IPS-NIHi11 (cell line): Measurements from ENCODE around the gene PDGFD.
A peak's percentile ranks its signal among the peaks of the same experiment; 100 is the strongest.

ENCODE experiments used
- DNase-seq: peaks from one replicate; pipeline ENCODE4 v3.0.0; 2012; ENCODE audit warnings: mixed read lengths, low spot score

Gene PDGFD

GRCh38 chr11:104000798-104001197 lies 163.1 kb downstream of the PDGFD start:
- DNase-seq, result no peak

GRCh38 chr11:103998826-103999508 lies 165.0 kb downstream of the PDGFD start:
- no peak for DNase-seq

DNA sequence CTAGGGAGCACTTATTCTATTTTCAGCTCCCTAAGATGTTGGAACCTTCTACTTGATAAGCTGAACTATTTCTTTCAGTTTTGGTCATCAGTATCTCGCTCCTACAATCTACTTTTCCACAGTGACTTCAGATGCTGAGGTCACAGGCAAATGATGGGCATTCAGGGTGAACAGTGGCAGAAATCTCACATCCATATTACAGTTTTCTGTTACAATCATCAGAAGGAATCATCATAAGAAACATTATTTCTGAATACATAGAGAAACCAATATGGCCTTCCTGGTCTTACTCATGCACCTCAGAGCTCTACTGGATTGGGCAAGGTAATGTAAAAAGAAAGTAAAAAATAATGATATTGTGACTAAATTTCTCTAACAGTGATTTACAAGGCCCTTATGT lies 166.9 kb downstream of the PDGFD start:
- DNase-seq, result no peak

DNA sequence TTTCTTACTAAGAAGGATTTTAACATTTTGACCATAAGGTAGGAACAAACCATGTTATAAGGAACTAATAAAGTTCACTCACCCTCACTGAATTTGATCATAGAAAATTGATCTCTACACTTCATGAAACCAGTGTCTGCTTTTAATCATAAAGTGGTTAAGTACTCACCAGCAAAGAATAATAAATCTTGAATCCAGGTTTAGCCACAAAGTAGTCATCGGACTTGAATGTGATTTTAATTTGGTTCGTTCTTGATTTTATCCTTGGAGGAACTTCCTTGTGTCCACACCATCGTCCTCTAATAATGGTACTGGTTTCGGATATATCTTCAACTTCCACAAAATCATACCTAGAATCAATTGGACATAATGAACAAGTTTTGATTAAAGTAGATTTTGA lies 168.1 kb downstream of the PDGFD start:
- DNase-seq, result no peak

DNA sequence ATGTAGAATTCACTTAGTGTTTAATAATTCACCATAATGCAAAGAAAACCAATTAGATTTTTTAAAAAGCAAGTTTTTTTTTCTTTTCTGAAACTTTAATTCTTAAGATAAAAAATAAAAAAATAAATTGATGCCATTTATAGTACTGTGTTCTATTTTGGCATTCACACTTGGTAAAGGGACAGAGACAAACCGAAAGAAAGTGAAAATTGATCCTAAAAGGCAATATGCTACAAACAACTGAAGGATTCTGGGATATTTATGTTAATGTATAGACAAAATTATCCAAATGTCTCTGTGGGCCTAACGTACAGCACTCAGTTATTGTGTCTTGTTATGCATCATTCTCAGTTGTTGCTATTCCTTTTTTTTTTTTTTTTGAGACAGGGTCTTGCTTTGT lies 169.4 kb downstream of the PDGFD start:
- no peak for DNase-seq

DNA sequence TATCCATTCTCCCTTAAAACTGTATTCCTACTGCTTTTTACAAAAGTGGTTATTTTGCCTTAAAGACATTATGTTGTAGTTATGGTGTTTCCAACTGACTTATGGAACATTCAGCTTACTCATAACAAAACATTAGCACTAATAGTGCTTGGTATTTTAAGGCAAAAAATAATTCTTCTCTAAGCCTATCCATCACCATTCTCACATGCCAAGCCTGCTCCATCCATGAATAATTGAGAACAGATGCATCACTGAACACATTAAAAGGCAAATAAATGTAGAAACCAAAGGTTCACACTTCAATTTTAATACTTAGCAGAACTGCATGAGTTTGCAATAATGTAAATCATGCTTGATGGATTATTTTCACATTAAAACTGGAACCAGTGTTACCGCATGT lies 169.9 kb downstream of the PDGFD start:
- DNase-seq, result no peak

- no peak for DNase-seq
These were observed 170.4 kb downstream of the PDGFD start for GRCh38 chr11:103993507-103993906.

DNA sequence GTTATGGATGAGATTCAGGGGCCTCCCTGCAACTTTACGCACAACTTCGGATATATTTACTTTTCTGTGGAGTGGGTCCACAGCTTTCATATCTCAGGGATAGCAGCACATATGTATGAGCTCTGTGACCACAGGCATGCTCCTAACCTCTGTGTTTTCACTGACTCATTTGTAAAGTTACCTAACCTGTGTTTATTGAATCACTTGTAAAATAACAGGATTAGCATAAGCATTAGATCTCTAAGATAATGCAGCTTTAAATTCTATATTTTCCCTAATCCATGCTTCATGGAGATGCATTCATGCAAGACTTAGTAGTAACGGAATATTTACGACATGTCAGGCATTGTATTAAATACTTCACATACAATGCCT lies 175.4 kb downstream of the PDGFD start:
- no peak for DNase-seq

DNA sequence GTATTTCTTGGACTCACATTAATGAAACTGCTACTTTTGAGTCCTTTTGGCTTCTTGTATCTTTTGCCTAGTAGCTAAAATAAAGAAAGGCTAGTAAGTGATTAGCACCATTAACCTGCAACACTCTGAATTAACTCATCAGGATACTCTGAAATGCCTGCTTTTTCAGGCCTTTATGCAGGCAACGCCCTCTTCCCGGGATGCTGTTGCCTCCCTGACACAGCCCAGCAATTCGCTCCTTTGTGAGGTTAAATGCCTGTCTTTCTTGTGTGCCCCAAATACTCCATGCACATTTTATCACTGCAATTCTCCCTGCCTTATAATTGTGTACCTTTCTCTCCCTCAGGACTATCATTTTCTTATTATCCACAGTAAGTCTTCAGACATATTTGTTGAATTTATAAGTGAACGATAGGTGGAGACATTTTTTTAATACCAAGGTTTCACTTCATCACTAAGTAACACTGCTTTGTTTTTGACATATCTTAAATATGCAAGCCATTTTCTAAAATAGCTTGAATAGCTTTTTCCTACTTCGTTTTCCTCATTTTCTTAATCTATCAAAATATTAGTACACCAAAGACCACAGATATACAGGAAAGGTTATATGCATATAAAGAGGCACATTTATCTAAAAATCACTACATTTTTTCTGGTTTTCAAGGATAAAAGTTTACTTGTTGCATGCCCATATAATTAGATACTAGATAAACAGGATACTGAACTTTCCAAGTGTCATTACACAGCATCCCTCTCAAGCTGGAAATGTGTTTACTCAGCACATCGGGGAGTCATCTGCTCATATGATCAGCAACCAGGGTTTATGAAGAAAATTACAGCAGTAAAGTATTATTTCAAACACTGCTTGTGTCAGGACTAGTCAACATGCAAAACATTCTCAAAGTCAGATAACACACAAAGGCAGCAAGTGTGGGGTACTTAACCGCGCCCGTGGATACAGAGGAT lies 176.0 kb downstream of the PDGFD start:
- DNase-seq, result peak; percentile 19

DNA sequence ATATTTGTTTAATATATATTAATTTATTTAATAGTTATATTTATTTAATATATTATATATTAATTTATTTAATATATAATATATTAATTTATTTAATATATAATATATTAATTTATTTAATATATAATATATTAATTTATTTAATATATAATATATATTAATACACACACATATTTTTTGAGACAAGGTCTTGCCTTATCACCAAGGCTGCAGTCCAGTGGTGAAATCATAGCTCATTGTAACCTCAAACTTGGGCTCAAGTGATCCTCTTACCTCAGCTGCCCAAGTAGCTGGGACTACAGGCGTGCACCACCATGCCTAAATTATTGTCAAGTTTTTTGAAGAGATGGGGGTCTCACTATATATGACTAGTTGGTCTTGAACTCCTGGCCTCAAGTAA lies 178.9 kb downstream of the PDGFD start:
- DNase-seq, result no peak

- DNase-seq, result no peak
These were observed 183.8 kb downstream of the PDGFD start for GRCh38 chr11:103980108-103980507.

DNA sequence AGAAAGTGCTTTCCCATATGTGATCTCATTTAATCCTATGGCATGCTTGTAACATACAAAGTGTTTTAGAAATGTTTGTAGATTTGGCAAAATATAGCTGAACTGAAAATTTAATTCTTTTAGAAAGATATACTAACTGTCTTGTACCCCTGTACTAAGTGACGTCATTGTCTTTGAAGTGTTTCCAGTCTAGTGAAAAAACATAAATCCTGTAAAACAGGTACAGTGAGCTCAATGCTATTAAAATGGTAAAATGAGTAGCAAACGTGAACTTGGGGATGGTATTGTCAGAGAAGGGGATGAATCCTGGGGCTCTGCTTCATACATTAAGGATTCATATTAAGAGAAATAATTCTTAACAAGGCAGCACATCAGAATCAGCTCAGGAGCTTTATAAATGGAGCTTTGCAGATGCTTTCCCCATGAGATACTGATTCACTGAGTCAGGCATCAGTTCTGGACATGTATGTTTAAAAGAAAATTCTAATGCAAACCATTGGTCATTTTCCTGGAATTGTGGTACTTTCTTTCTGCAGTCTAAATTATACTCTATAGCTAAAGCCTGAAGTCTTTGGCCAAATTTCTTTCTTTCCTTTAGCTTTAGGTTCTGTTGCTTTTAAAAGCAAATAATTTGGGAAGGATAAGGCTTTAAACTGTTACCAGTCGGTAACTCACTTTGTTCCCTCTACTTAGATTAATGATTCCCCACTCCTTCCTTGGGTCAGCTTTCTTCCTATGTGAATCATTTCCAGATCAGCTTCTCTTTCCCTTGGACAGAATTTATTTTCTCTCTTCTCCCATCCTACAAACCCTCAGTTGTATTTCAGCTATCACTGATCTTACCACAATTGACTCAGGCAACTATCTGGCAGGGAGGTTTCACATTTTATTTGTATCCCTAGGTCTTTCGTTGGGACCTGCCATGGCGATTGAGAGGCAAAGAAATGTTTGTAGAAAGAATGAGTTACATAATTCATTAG lies 185.0 kb downstream of the PDGFD start:
- no peak for DNase-seq

GRCh38 chr11:103972013-103972412 lies 191.9 kb downstream of the PDGFD start:
- no peak for DNase-seq

- no peak for DNase-seq
These were observed 193.2 kb downstream of the PDGFD start for GRCh38 chr11:103970701-103971249.

GRCh38 chr11:103968685-103969084 lies 195.3 kb downstream of the PDGFD start:
- DNase-seq, result no peak

GRCh38 chr11:103967985-103968384 lies 196.0 kb downstream of the PDGFD start:
- DNase-seq, result no peak

GRCh38 chr11:103964390-103964789 lies 199.6 kb downstream of the PDGFD start:
- no peak for DNase-seq

DNA sequence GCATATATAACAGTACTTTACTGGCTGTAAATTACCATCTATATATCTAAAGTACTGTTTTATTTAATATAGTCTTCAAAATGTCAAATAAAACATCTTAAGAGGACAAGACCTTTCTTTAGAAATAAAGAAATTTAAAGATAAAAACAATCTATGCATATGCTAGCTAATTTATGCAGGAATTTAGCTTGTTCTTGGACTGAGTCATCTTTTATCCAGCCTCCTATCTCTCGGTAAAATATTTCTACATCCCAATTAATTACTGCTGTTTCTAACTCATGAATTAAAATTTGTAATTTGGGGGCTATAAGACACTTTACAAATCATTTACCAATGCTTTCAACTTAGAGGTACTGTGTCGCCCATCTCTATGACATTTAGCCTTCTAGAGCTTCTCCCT lies 200.3 kb downstream of the PDGFD start:
- DNase-seq, result no peak

DNA sequence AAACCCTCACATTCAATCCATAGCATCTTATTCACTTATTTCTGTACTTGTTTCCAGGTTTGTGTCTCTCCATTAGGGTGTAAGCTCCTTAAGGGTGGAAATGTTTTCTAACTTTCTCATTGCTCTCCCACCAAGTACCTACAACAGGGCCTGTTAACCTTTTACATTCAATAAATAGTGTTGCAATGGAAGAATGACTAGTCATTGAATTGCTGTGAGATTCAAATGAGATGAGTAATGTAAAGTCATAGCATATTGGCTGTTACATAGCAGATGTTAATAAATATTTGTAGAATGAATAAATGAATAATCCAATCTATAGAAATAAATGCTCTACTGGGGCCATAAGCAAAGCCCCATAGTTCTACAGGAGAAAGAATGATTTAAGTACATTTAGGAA lies 202.9 kb downstream of the PDGFD start:
- no peak for DNase-seq

DNA sequence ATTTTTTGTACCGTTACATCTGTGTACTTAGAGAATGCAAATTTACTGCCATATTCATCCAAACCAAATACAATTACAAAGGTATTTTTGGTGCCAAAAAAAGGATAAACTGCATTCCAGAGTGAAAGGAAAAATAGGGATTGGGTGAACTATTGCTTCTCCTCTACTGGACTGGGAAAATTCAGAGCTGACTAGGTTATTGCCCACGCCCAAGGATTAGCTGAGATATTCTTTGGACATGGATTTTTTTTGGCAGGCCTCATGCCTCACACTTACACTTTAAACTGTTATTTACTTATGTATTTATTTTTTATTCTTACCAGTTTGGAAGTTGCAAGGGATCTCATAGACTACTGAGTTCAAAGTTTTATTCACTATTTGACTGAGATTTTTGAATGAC lies 203.8 kb downstream of the PDGFD start:
- DNase-seq, result no peak

GRCh38 chr11:103959279-103959942 lies 204.5 kb downstream of the PDGFD start:
- no peak for DNase-seq
